Heart left ventricle (tissue), 13 donors: ENCODE results near the gene TRIM66.

Source experiments
- POLR2A ChIP-seq, 2 donors: fragments of 450-650 bp; IDR thresholded peaks; one replicate each; pipeline ENCODE4 v1.6.1; 2017; ENCODE audit warnings: antibody characterized with exemption in 2 of 2, mild to moderate bottlenecking in 2 of 2, moderate library complexity in 2 of 2
- TF ChIP-seq, protein P1 (sequence below), 12 donors: fragments of 200-600 bp; sonication (generic) in 4 of 12; IDR thresholded peaks; one replicate each; pipeline versions ENCODE4 v1.5.0 to v1.8.0; 2018 to 2022; ENCODE audit warnings: antibody characterized with exemption in 12 of 12, mild to moderate bottlenecking in 5 of 12
- donor health status: ischemic (EF 13 %, LVEDD 7.1; RV severe dilation, severe dysfunction).
- donor health status: DM: no; HTN: yes; CAD: no.
- donor health status: DM: no; HTN: no; CAD: no.
- donor health status: ischemic (EF 25% LVEDD 6.9; RV normal size, moderate dysfunction).
- donor health status: ischemic (EF 25% LVEDD 5.7; RV mildly dilated, moderate dysfunction).
- donor health status: ischemic (EF 35%, LVEDD 5.7; RV mildly dilated, moderate dysfunction).
- donor health status: nonischemic (EF 11% LVEDD 7.7; RV severe dilation, severe dysfunction).
- donor health status: DM: yes; HTN: yes; CAD: no.
- donor health status: PGD.
- donor health status: ischemic (EF 29% LVEDD 5.4; RV normal size, mild dysfunction).
- donor health status: nonischemic (EF 23%, LVEDD 6.1; RV moderate dilation, normal function).

GRCh38 chr11:8642196-8642841 lies 40.1 kb downstream of the TRIM66 start:
- TF ChIP-seq, protein P1, sequence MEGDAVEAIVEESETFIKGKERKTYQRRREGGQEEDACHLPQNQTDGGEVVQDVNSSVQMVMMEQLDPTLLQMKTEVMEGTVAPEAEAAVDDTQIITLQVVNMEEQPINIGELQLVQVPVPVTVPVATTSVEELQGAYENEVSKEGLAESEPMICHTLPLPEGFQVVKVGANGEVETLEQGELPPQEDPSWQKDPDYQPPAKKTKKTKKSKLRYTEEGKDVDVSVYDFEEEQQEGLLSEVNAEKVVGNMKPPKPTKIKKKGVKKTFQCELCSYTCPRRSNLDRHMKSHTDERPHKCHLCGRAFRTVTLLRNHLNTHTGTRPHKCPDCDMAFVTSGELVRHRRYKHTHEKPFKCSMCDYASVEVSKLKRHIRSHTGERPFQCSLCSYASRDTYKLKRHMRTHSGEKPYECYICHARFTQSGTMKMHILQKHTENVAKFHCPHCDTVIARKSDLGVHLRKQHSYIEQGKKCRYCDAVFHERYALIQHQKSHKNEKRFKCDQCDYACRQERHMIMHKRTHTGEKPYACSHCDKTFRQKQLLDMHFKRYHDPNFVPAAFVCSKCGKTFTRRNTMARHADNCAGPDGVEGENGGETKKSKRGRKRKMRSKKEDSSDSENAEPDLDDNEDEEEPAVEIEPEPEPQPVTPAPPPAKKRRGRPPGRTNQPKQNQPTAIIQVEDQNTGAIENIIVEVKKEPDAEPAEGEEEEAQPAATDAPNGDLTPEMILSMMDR (IDR thresholded peaks at IDR 0.05): no peak
- TF ChIP-seq POLR2A (IDR thresholded peaks at IDR 0.05): no peak
